Measurements from ENCODE around the gene UPK1A.

DNA sequence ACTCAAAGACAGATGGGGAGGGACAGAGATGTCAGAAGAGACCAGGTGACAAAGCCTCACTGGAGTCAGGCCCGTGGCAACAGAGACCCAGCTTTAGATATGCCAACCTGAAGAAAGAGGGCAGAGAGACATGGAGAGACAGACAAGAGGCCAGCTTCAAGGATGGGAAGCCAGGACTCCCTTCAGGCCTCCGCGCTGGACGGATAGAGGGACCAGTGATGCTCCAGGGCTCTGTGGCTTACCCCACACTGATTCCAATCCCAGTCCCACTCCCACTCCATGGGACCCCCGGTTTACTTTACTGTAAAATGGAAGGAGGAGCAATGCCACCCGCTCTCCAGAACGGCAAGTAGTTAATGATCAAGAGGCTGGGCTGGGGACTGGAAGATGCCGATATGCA is 26.5 kb upstream of the UPK1A start:
- TF ChIP-seq, protein P1, sequence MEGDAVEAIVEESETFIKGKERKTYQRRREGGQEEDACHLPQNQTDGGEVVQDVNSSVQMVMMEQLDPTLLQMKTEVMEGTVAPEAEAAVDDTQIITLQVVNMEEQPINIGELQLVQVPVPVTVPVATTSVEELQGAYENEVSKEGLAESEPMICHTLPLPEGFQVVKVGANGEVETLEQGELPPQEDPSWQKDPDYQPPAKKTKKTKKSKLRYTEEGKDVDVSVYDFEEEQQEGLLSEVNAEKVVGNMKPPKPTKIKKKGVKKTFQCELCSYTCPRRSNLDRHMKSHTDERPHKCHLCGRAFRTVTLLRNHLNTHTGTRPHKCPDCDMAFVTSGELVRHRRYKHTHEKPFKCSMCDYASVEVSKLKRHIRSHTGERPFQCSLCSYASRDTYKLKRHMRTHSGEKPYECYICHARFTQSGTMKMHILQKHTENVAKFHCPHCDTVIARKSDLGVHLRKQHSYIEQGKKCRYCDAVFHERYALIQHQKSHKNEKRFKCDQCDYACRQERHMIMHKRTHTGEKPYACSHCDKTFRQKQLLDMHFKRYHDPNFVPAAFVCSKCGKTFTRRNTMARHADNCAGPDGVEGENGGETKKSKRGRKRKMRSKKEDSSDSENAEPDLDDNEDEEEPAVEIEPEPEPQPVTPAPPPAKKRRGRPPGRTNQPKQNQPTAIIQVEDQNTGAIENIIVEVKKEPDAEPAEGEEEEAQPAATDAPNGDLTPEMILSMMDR (IDR thresholded peaks at IDR 0.05; ENCODE audit: low read depth, low read length), result no peak
- no peak for TF ChIP-seq EZH2phosphoT487 (IDR thresholded peaks at IDR 0.05; ENCODE audit: low read depth)
